PC-3 (cell line): ENCODE data around the gene ICAM1.

Source experiments
- CTCF ChIP-seq: fragments of 300-600 bp; sonication (generic); conservative IDR thresholded peaks from 2 replicates; pipeline ENCODE4 v1.5.1; 2017; ENCODE audit warnings: antibody characterized with exemption, low read depth, mild to moderate bottlenecking, low read length
- EZH2 ChIP-seq: fragments of 300-600 bp; sonication (generic); IDR thresholded peaks from one replicate; pipeline ENCODE4 v1.6.1; 2017; ENCODE audit warnings: antibody characterized with exemption, mild to moderate bottlenecking, low read length; ENCODE audit not compliant: unreplicated experiment
- EZH2phosphoT487 ChIP-seq: fragments of 300-600 bp; sonication (generic); IDR thresholded peaks from 2 replicates; pipeline ENCODE4 v1.6.1; 2018; ENCODE audit warnings: mild to moderate bottlenecking, antibody characterized with exemption, low read length, borderline replicate concordance

GRCh38 chr19:10320602-10321416 is 49.9 kb downstream of the ICAM1 start:
- TF ChIP-seq CTCF: no peak
- no peak for TF ChIP-seq EZH2phosphoT487
- no peak for TF ChIP-seq EZH2
